Measurements from ENCODE around the gene CAPN2. TPM values are rescaled to one million over a fixed set of nuclear protein-coding genes. Genes with fewer than 3 reads are reported as not detected.

Gene CAPN2
- total and polyA plus RNA-seq, 2 donors (not counting 1 experiment from before 2014, with no cell fraction given) = 63.9 to 79.6 TPM

GRCh38 chr1:223761411-223761810, 49.1 kb downstream of the CAPN2 start:
- DNase-seq = no peak
- Histone ChIP-seq H3K4me2 (replicated peaks; ENCODE audit: low read depth, low read length, poor library complexity, severe bottlenecking) (no peak overlapping the region), H3K36me3 (replicated peaks in 1 of 2; ENCODE audit: control extremely low read depth in 1 of 2, control insufficient read depth in 1 of 2, extremely low read depth in 1 of 2, insufficient read depth in 2 of 2, low read length in 1 of 2) (peaks cover 0 to 27% of the 10 kb centered on the region in 2 experiments), H3K27me3 (replicated peaks in 1 of 4; ENCODE audit: control extremely low read depth in 1 of 4, control insufficient read depth in 3 of 4, insufficient read depth in 4 of 4, low read length in 3 of 4) (no peaks in the 10 kb centered on the region), H3K79me2 (ENCODE audit: control insufficient read depth, insufficient read depth, low read length) (no peaks in the 10 kb centered on the region), H3K4me3 (ENCODE audit: control extremely low read depth in 1 of 5, extremely low read depth in 1 of 5, insufficient read depth in 1 of 5, low read depth in 2 of 5, low read length in 4 of 5) (no peak overlapping the region), H2AFZ (ENCODE audit: insufficient read depth, low read depth, low read length, poor library complexity, severe bottlenecking) (no peak overlapping the region), H3K9ac (ENCODE audit: low read length) (no peak overlapping the region), H3K4me1 (ENCODE audit: control insufficient read depth in 2 of 2, insufficient read depth in 2 of 2, low read length in 2 of 2) (no peaks in the 10 kb centered on the region), H3K9me3 (ENCODE audit: control extremely low read depth in 1 of 3, control insufficient read depth in 2 of 3, insufficient read depth in 1 of 3, low read length in 2 of 3) (no peaks in the 10 kb centered on the region), H4K20me1 (ENCODE audit: control insufficient read depth, insufficient read depth, low read length, poor library complexity, severe bottlenecking) (no peaks in the 10 kb centered on the region), H3K27ac (ENCODE audit: low read length in 2 of 2) (no peak overlapping the region)
- CTCF ChIA-PET = interaction anchor here (0.9 kb wide), 1 partner anchor 11 kb away, joined by 3 read pairs; no protein-coding TSS in a partner anchor
- H3K4me1 Mint-ChIP-seq = no peaks in the 10 kb centered on the region
- TF ChIP-seq CTCF (IDR thresholded peaks at IDR 0.05) (no peak), EZH2 (IDR thresholded peaks at IDR 0.05; ENCODE audit: borderline replicate concordance, insufficient read depth, low read depth, low read length, poor library complexity, severe bottlenecking) (no peak)
- POLR2A ChIA-PET = no interaction called here
- H3K27me3 Mint-ChIP-seq = no peaks in the 10 kb centered on the region
- intact Hi-C loops (cut with micrococcal nuclease) = no loop called here
- H3K4me3 Mint-ChIP-seq = no peak overlapping the region
- H3K9me3 Mint-ChIP-seq (ENCODE audit: insufficient read depth) = no peaks in the 10 kb centered on the region
- 80% methylated on average over 5 of the region's 7 CpGs for WGBS (ENCODE audit: insufficient coverage)
- H3K27ac Mint-ChIP-seq = no peak overlapping the region
- ATAC-seq (ENCODE audit: low read depth) = no peak

GRCh38 chr1:223763251-223763650, 50.9 kb downstream of the CAPN2 start:
- Mint-ChIP-seq H3K27me3 (no peaks in the 10 kb centered on the region), H3K27ac (no peak overlapping the region)
- POLR2A ChIA-PET = no interaction called here

More at GRCh38 chr1:223763251-223763650, 50.9 kb downstream of the CAPN2 start:
- Mint-ChIP-seq H3K4me1 (no peaks in the 10 kb centered on the region), H3K9me3 (ENCODE audit: insufficient read depth) (no peaks in the 10 kb centered on the region), H3K4me3 (no peak overlapping the region)
- DNase-seq (no peak), ATAC-seq (ENCODE audit: low read depth) (no peak)
- Histone ChIP-seq H3K36me3 (replicated peaks in 1 of 2; ENCODE audit: control extremely low read depth in 1 of 2, control insufficient read depth in 1 of 2, extremely low read depth in 1 of 2, insufficient read depth in 2 of 2, low read length in 1 of 2) (peaks cover 0 to 27% of the 10 kb centered on the region in 2 experiments), H3K9me3 (ENCODE audit: control extremely low read depth in 1 of 3, control insufficient read depth in 2 of 3, insufficient read depth in 1 of 3, low read length in 2 of 3) (no peaks in the 10 kb centered on the region), H3K4me2 (replicated peaks; ENCODE audit: low read depth, low read length, poor library complexity, severe bottlenecking) (no peak overlapping the region), H3K27ac (ENCODE audit: low read length in 2 of 2) (no peak overlapping the region), H3K9ac (ENCODE audit: low read length) (no peak overlapping the region), H3K4me3 (ENCODE audit: control extremely low read depth in 1 of 5, extremely low read depth in 1 of 5, insufficient read depth in 1 of 5, low read depth in 2 of 5, low read length in 4 of 5) (no peak overlapping the region), H4K20me1 (ENCODE audit: control insufficient read depth, insufficient read depth, low read length, poor library complexity, severe bottlenecking) (no peaks in the 10 kb centered on the region), H3K79me2 (ENCODE audit: control insufficient read depth, insufficient read depth, low read length) (no peaks in the 10 kb centered on the region), H2AFZ (ENCODE audit: insufficient read depth, low read depth, low read length, poor library complexity, severe bottlenecking) (no peak overlapping the region), H3K27me3 (replicated peaks in 1 of 4; ENCODE audit: control extremely low read depth in 1 of 4, control insufficient read depth in 3 of 4, insufficient read depth in 4 of 4, low read length in 3 of 4) (no peaks in the 10 kb centered on the region), H3K4me1 (ENCODE audit: control insufficient read depth in 2 of 2, insufficient read depth in 2 of 2, low read length in 2 of 2) (no peaks in the 10 kb centered on the region)
- CTCF ChIA-PET = interaction anchor here (0.6 to 1.5 kb wide), 3 partner anchors 14 to 67 kb away, joined by 3 to 6 read pairs (median 3); no protein-coding TSS in a partner anchor
- WGBS (ENCODE audit: insufficient coverage) = 100% methylated on average over 5 of the region's 5 CpGs
- intact Hi-C loops (cut with micrococcal nuclease) = no loop called here
- TF ChIP-seq EZH2 (IDR thresholded peaks at IDR 0.05; ENCODE audit: borderline replicate concordance, insufficient read depth, low read depth, low read length, poor library complexity, severe bottlenecking) (no peak), CTCF (IDR thresholded peaks at IDR 0.05) (no peak)
